ENCODE data around the gene ULBP1.
A peak's percentile ranks its signal among the peaks of the same experiment; 100 is the strongest.
"Not testable (repeated sequence)": the region's sequence is repeated elsewhere in the genome, so short reads cannot be mapped to it uniquely, and the experiment has no call there.

ULBP1 gene

DNA sequence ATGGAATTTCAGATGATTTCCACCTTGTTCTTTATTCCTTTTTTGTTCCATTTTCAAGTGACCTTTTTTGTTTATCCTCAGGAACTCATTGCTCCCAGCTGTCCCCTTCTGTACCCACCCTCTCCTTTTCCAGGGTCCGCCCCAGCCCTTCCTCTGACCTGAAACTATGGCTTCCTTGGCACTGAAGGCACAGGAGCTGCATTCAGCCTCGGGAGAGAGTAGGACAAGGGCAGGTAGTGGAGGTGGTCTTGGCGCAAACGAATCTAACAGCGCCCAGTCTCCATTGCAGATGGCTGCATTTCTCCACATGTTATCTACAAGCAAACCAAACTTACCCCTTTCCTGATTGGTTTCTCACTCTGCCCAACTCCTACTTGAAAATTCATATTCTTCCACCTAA, 30.7 kb upstream of the ULBP1 start:
- DNase-seq (ENCODE audit: low read depth in 1 of 2, low spot score in 1 of 2) = no peak

GRCh38 chr6:149933461-149933860, 30.3 kb upstream of the ULBP1 start:
- DNase-seq (ENCODE audit: low read depth in 1 of 2, low spot score in 1 of 2) = no peak

DNA sequence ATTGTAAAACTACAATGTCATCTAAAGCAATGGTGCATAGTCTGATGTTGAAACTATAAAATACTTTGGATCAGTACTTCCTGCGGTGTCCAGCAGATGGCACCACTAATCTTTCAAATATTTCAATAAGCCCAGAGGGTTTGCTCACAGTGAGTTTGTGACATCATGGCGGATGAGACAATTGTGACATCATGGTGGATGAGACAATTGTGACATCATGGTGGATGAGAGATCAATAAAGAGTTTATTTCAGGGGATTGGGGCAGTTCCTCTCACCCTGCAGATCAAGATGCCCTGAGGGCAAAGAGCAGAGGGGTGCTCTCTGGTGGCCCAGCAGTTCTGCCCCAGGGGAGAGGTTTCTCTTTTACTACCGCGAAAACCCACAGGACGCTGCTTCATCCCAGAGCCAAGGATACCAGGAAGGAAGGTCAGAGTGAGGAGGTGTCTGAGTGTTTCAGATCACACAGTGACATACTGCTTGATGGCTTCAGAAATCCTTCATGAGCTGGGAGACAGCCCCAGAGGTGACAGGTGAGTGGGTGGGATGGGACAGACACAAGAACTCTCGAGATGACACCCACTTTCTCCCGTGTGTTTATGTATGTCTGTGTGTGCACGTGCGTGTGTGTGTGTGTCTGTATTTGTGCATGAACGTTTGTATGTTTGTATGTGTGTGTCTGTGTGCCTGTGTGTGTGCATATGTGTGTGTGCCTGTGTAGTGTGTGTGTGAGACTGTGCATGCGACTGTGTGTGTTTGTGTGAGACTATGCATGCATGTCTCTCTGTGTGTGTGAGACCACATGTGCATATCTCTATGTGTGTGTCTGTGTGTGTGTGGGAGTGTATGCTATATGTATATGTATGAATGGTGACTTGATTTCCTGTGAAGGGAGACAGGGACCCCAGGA, 29.2 kb upstream of the ULBP1 start:
- no peak for DNase-seq (ENCODE audit: low read depth in 1 of 2, low spot score in 1 of 2)

- DNase-seq (ENCODE audit: low read depth in 1 of 2, low spot score in 1 of 2) = no peak
These were observed 28.5 kb upstream of the ULBP1 start for GRCh38 chr6:149935246-149935645.

- no peak for DNase-seq (ENCODE audit: low read depth in 1 of 2, low spot score in 1 of 2)
These were observed 28.1 kb upstream of the ULBP1 start for GRCh38 chr6:149935668-149936067.

- no peak for DNase-seq (ENCODE audit: low read depth in 1 of 2, low spot score in 1 of 2)
These were observed 27.0 kb upstream of the ULBP1 start for GRCh38 chr6:149936743-149937142.

- DNase-seq (ENCODE audit: low read depth in 1 of 2, low spot score in 1 of 2) = not testable (repeated sequence)
These were observed 25.7 kb upstream of the ULBP1 start for GRCh38 chr6:149938013-149938570.

- no peak for DNase-seq (ENCODE audit: low read depth in 1 of 2, low spot score in 1 of 2)
These were observed 25.0 kb upstream of the ULBP1 start for GRCh38 chr6:149938571-149939355.

- DNase-seq (ENCODE audit: low read depth in 1 of 2, low spot score in 1 of 2) = no peak
These were observed 24.4 kb upstream of the ULBP1 start for GRCh38 chr6:149939356-149939648.

DNA sequence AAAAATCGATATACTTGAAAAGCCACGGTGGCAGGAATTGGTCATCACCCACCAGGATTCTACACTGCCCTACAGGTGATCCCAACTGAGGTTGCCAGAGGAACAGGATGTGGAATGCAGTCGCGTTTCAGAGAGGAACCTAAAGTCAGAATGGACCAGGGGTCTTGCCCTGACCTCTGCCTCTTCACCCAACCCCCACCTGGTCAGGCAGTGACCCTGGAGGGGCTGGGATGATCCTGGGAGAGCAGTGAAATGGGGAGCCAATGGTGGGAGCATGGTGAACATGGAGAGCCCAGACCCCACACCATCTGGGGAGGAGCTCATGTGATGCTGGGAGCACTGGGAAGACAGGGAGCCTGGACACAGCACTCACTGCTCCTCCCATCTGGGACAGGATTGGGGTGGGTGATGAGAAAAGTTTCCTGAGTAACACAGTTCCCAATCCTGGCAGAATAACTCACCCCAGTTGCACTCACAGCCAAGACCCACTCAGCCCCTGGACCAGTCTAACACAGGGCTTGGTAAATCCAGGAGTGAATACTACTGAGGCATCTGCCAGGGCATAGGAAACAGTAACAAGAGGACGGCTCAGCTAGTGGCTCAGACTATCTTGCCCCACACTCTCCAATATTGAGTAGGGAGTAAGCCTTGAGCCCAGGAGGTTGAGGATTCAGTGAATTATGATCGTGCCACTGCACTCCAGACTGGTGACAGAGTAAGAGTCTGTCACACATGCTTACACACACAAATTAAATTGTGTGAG, 23.7 kb upstream of the ULBP1 start:
- DNase-seq (ENCODE audit: low read depth in 1 of 2, low spot score in 1 of 2) = no peak

DNA sequence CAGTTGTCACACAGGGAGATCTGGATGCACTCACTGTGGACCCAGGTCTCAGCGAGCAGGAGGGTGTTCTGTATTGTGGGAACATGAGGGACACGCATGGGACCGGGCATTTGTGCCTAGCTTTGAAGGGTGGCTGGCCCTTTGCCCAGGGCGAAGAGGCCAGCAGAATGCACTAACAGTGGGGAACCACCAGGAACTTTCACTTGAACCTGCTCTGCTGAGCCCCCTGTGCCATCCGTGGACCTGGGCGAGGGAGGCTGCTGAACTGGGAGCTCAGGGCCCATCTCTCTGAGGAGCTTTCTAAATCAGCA, 23.1 kb upstream of the ULBP1 start:
- no peak for DNase-seq (ENCODE audit: low read depth in 1 of 2, low spot score in 1 of 2)

DNA sequence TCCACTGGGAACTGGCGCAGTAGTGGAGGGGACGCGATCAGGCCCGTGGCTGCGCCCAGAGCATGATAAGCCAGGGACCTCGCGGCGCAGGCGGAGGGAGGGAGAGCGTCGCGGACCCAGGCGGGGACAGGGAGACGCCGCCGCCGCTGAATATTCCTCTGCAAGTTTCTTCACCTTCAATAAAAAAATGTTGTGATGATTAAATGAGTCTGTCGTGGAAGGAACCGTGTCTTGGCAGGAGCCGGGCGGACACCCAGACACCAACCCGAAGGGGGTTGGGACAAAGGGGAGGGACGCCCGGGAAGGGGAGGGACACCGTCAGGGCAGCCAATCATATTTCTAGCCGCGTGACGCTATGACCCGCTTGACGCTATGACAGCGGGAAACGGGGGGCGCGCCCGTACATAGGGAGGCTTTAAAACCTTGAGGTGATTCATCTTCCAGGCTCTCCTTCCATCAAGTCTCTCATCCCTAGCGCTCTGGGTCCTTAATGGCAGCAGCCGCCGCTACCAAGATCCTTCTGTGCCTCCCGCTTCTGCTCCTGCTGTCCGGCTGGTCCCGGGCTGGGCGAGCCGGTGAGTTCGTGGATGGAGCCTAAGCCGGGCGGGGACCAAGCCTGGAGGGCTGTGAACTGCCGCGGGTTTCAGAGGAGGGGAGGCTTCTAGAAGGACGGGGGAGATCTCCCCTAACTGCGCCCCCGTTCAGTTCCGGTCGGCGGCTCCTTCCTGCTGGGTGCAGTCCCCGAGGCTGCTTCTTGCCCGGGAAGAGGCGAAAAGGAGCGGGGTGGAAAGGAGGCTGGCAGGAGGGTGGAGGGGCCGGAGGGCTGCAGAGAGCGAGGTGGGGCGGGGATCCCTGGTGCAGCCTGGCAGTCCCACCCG, 21.9 kb upstream of the ULBP1 start, which contains the start of gene ULBP2:
TSS of gene ULBP2 (plus strand) at position 432 of the 878 bp plus-strand sequence. CDS start at position 491, 59 bp downstream.
- peak; percentile 70 to 78 for DNase-seq (ENCODE audit: low read depth in 1 of 2, low spot score in 1 of 2)

GRCh38 chr6:149942461-149942829, 21.3 kb upstream of the ULBP1 start:
- DNase-seq (ENCODE audit: low read depth in 1 of 2, low spot score in 1 of 2) = no peak

- DNase-seq (ENCODE audit: low read depth in 1 of 2, low spot score in 1 of 2) = not testable (repeated sequence)
These were observed 20.4 kb upstream of the ULBP1 start for GRCh38 chr6:149943321-149943720.

- not testable (repeated sequence) for DNase-seq (ENCODE audit: low read depth in 1 of 2, low spot score in 1 of 2)
These were observed 18.5 kb upstream of the ULBP1 start for GRCh38 chr6:149945276-149945675.

DNA sequence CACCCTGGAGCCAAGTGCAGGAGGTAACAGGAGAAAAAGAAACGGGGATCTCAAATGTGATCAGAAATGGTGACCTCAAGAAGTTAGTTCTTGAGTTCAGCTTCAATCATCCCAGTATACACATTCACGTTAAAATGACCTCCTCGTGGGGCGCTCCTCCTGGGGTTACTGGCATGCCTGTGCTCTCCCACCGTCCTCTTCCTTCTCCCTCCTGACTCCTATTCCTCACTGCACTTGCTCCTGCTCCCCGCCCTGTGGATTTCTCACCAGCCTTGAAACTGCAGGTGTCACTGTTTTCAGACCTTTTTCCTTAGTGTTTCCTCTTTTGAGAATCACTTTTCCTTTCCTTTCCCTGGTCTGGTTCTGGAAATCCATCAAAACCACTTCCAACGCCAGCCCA, 17.1 kb upstream of the ULBP1 start:
- DNase-seq (ENCODE audit: low read depth in 1 of 2, low spot score in 1 of 2) = not testable (repeated sequence)

- not testable (repeated sequence) for DNase-seq (ENCODE audit: low read depth in 1 of 2, low spot score in 1 of 2)
These were observed 16.2 kb upstream of the ULBP1 start for GRCh38 chr6:149947533-149947932.

GRCh38 chr6:149948011-149948410, 15.7 kb upstream of the ULBP1 start:
- DNase-seq (ENCODE audit: low read depth in 1 of 2, low spot score in 1 of 2) = no peak

- no peak for DNase-seq (ENCODE audit: low read depth in 1 of 2, low spot score in 1 of 2)
These were observed 15.1 kb upstream of the ULBP1 start for GRCh38 chr6:149948616-149949015.

- no peak for DNase-seq (ENCODE audit: low read depth in 1 of 2, low spot score in 1 of 2)
These were observed 13.3 kb upstream of the ULBP1 start for GRCh38 chr6:149950423-149950822.
